ENCODE measurements around the gene DDIAS. TPM values are rescaled to one million over a fixed set of nuclear protein-coding genes. Genes with fewer than 3 reads are reported as not detected.
"Not testable (repeated sequence)": the region's sequence is repeated elsewhere in the genome, so short reads cannot be mapped to it uniquely, and the experiment has no call there.

DDIAS gene
- polyA plus RNA-seq, 4 donors, result 5.9 to 6.6 (median 6.5) TPM

- no peak for DNase-seq (ENCODE audit: low read depth in 4 of 4, low spot score in 2 of 4)
These were observed 58.6 kb downstream of the DDIAS start for GRCh38 chr11:82959987-82960778.

DNA sequence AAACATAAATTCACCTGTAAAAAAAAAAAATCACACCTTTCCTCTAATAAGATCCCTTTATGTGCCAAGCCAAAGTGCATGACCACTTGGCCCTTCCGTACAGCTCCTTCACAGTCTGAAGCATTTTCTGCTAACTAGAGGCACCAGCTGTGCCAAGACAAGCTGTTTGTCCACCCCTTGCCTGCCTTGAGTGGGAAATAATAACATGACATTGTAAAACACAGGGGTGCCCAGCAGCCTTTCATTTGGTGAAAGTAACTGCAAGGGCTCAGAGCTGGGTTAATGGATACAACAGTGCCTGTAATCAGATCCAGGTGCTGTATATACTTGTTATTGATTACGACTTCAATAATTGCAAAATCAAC lies 59.2 kb downstream of the DDIAS start:
- no peak for DNase-seq (ENCODE audit: low read depth in 4 of 4, low spot score in 2 of 4)

GRCh38 chr11:82962021-82962420 lies 60.5 kb downstream of the DDIAS start:
- not testable (repeated sequence) for DNase-seq (ENCODE audit: low read depth in 4 of 4, low spot score in 2 of 4)

DNA sequence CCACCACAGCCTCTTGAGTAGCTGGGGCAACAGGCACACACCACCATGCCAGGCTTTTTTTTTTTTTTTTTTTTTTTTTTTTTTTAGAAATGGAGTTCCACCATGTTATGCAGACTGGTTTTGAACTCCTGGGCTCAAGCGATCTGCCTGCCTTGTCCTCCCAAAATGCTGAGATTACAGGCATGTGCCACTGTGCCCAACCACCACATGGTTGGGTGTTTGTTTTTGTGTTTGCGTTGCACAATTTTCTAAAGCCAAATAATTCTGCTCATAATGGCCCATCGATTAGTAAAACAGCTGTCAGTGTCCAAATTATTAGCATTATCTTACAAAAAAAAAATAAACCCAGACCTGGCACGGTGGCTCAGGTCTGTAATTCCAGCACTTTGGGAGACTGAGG lies 65.8 kb downstream of the DDIAS start:
- no peak for DNase-seq (ENCODE audit: low read depth in 4 of 4, low spot score in 2 of 4)

DNA sequence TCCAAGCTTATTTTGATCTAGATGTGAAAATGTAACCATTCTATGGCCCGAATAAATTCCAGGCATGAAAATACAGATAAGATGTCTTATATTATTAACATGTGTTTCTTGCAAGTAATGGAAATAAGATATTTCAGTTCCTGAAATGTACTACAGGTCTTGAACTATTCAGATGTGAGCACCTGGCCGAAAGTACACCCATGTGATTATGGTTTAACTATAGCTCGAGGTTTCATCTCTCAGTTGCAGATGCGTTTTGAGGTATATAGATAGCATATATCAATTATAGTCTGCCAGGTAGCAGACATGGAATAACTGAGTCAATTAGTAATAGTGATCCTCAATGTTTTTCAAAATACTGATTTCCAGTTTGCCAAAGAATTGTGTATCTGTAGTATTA lies 68.3 kb downstream of the DDIAS start:
- no peak for DNase-seq (ENCODE audit: low read depth in 4 of 4, low spot score in 2 of 4)

GRCh38 chr11:82970507-82971083 lies 69.1 kb downstream of the DDIAS start:
- DNase-seq (ENCODE audit: low read depth in 4 of 4, low spot score in 2 of 4), result not testable (repeated sequence)

DNA sequence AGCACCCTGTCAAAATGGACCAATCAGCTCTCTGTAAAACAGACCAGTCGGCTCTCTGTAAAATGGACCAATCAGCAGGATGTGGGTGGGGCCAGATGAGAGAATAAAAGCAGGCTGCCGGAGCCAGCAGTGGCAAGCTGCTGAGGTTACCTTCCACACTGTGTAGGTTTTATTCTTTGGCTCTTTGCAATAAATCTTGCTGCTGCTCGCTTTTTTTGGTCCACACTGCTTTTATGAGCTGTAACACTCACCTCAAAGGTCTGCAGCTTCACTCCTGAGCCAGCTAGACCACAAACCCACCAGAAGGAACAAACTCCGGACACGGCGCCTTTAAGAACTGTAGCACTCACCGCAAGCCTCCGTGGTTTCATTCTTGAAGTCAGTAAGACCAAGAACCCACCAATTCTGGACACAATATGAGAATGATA lies 70.0 kb downstream of the DDIAS start:
- not testable (repeated sequence) for DNase-seq (ENCODE audit: low read depth in 4 of 4, low spot score in 2 of 4)

DNA sequence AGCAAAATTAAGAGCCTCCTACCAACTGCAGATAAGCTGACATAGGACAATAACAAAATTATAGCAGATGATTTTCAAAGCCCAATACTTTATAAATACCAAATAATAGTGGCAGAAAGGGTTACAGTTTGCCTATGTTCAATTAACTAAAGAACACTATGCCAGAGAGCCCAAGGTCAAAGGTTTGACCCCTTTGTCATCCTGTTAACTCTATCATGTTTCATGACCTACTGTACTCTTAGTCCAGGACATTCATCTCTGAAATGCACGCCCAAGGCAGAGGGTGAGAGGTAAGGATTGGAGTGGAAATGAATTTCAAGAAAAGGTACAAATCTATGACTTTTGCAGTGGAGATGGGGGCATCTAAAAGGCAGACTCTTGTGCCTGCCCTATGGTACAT lies 70.6 kb downstream of the DDIAS start:
- DNase-seq (ENCODE audit: low read depth in 4 of 4, low spot score in 2 of 4), result no peak

DNA sequence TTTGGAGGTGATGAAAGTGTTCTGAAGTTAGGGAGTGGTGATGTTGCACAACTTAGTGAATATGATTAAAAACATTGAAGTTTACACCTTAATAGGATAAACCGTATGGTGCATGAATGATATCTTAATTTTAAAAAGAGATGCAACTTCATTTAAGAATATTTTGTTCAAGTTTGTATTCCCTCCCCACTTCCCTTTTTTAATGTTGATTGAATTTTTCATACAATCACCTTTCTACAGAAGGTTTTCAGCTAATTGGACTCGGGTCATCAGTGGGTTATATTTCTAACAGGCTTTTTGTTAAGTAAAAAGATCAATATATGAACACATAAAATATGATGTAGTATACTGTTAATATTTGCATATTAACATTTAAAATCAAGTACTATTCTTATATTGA lies 72.6 kb downstream of the DDIAS start:
- no peak for DNase-seq (ENCODE audit: low read depth in 4 of 4, low spot score in 2 of 4)

GRCh38 chr11:82974851-82975250 lies 73.3 kb downstream of the DDIAS start:
- DNase-seq (ENCODE audit: low read depth in 4 of 4, low spot score in 2 of 4), result no peak

- DNase-seq (ENCODE audit: low read depth in 4 of 4, low spot score in 2 of 4), result no peak
These were observed 74.3 kb downstream of the DDIAS start for GRCh38 chr11:82975882-82976281.

DNA sequence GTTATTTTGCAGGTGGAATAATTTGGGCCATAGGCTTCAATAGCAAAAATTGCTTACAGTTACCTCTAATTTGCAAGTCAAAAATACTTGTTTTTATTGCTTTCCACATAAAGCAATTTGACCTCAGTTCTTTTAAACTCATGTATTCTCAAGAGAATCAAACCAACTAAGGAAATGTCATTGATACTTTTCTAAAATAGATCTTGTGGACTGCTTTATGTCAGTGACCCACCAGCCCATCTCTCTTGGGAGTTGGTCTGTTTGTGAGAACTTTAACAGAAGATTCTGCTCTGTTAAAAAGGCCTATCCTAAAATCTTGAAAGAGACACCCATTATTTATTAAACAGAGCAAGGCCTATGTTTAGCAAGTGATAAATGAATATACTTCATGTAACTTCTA lies 75.2 kb downstream of the DDIAS start:
- no peak for DNase-seq (ENCODE audit: low read depth in 4 of 4, low spot score in 2 of 4)

- no peak for DNase-seq (ENCODE audit: low read depth in 4 of 4, low spot score in 2 of 4)
These were observed 77.0 kb downstream of the DDIAS start for GRCh38 chr11:82978422-82979099.

GRCh38 chr11:82979824-82980223 lies 78.3 kb downstream of the DDIAS start:
- DNase-seq (ENCODE audit: low read depth in 4 of 4, low spot score in 2 of 4), result no peak

GRCh38 chr11:82980292-82980691 lies 78.8 kb downstream of the DDIAS start:
- no peak for DNase-seq (ENCODE audit: low read depth in 4 of 4, low spot score in 2 of 4)

DNA sequence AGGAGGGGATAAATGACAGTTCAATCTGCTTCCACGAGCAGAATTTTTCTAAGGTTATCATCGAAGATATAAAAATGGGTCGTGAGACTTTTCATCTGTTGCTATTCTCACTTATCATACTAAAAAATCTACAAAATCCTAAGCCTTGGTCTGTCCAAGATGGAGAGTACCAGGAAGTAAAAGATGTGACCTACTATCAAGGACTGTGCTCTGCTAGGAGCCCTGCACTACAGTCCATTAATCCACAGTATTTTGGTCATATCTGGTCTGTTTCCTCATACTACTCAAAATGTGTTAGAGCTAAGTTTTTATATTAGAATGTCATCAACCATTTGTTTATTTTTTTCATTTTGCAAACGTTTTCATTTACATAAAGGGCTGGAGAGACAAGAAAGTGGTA lies 79.4 kb downstream of the DDIAS start:
- DNase-seq (ENCODE audit: low read depth in 4 of 4, low spot score in 2 of 4), result no peak

GRCh38 chr11:82981852-82982251 lies 80.3 kb downstream of the DDIAS start:
- DNase-seq (ENCODE audit: low read depth in 4 of 4, low spot score in 2 of 4), result no peak

Other genes starting within 250 kb of the DDIAS start
- 1 to 10 TPM; 2.3 to 5.2 (median 3.1) TPM for gene FAM181B, start 167.9 kb upstream of the DDIAS start, polyA plus RNA-seq (ENCODE audit: insufficient read length in 4 of 4)
- 100 to 1,000 TPM; 221 to 304 (median 266) TPM for gene PRCP, start 1.3 kb upstream of the DDIAS start, polyA plus RNA-seq (ENCODE audit: insufficient read length in 4 of 4)
- 1 to 10 TPM; 8.2 to 8.9 (median 8.4) TPM for gene RAB30, start 170.2 kb downstream of the DDIAS start, polyA plus RNA-seq (ENCODE audit: insufficient read length in 4 of 4)